Uterus (tissue), 2 donors: Measurements from ENCODE around the gene GMPS.

Experiments
- CTCF ChIP-seq, 4 experiments: fragments of 200-600 bp in 2 of 4; fragments of 450-650 bp in 2 of 4; sonication (generic) in 2 of 4; IDR thresholded peaks; one replicate each; pipeline ENCODE4 v1.5.1; 2016 to 2019; ENCODE audit warnings: antibody characterized with exemption in 4 of 4, mild to moderate bottlenecking in 2 of 4, moderate library complexity in 1 of 4
- POLR2A ChIP-seq, 2 donors: fragments of 450-650 bp; IDR thresholded peaks; one replicate each; pipeline ENCODE4 v1.6.1; 2016; ENCODE audit warnings: antibody characterized with exemption in 2 of 2, mild to moderate bottlenecking in 1 of 2, moderate library complexity in 1 of 2

DNA sequence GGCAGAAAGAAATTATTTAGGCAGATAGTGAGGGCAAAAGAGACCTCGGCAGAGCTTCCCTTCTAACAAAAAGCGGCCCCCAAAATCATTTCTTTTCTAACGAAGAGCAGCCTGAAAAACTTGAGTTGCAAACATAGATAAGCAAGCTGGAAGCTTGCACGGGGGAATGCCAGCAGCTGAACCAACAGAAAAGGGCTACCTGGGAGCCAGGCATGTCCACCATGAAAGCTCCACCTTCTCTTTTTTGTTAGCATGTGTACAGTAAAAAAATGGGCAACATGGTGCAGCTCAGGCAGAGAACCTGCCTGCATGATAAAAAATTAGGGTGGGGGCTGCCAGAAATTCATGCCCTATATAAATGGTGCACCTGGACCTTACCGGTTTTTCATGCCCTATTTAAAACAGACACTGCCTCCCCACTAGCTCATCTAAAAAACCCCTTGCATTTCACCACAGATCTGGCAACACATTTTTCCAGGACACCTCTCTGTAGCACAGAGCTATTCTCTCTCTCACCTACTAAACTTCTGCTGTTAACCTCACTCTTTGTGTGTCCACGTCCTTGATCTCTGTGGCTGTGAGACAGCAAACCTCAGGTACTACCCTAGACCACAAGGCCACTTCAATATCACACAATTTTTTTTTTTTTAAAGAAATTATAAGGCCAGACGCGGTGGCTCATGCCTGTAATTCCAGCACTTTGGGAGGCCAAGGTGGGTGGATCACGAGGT is 34.9 kb upstream of the GMPS start:
- no peak for TF ChIP-seq CTCF (IDR thresholded peaks at IDR 0.05)
- TF ChIP-seq POLR2A (IDR thresholded peaks at IDR 0.05) = no peak
